Activated T-cell treated with anti-CD3 and anti-CD28 coated beads, Interleukin-2, amount 50 U/mL, for 1 hour (primary cell): ENCODE results near the gene ABCA10.
"Not testable (repeated sequence)": the region's sequence is repeated elsewhere in the genome, so short reads cannot be mapped to it uniquely, and the experiment has no call there.

Experiments used
- DNase-seq: peaks from one replicate; pipeline ENCODE4 v3.0.0-alpha.2; 2020

Gene ABCA10, protein sequence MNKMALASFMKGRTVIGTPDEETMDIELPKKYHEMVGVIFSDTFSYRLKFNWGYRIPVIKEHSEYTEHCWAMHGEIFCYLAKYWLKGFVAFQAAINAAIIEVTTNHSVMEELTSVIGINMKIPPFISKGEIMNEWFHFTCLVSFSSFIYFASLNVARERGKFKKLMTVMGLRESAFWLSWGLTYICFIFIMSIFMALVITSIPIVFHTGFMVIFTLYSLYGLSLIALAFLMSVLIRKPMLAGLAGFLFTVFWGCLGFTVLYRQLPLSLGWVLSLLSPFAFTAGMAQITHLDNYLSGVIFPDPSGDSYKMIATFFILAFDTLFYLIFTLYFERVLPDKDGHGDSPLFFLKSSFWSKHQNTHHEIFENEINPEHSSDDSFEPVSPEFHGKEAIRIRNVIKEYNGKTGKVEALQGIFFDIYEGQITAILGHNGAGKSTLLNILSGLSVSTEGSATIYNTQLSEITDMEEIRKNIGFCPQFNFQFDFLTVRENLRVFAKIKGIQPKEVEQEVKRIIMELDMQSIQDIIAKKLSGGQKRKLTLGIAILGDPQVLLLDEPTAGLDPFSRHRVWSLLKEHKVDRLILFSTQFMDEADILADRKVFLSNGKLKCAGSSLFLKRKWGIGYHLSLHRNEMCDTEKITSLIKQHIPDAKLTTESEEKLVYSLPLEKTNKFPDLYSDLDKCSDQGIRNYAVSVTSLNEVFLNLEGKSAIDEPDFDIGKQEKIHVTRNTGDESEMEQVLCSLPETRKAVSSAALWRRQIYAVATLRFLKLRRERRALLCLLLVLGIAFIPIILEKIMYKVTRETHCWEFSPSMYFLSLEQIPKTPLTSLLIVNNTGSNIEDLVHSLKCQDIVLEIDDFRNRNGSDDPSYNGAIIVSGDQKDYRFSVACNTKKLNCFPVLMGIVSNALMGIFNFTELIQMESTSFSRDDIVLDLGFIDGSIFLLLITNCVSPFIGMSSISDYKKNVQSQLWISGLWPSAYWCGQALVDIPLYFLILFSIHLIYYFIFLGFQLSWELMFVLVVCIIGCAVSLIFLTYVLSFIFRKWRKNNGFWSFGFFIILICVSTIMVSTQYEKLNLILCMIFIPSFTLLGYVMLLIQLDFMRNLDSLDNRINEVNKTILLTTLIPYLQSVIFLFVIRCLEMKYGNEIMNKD (N-terminal part only)

DNA sequence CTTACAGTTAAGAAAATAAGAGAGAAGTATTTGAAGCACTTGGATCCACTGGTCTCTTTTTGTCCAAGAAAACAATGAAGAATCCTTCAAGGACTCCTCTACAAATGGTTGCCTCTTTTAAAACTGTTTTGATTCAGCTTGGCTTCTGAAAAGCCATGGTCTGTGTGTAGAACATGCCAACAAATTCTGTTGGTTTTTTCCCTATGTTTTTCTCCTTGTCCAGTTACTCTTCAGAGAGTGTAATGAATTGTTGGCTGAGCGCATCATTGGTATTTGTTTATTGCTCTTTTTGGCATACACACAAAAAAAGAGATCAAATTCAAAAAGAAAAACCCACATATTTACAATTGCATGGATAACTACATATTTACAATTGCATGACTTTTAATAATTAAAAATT is at the start of gene ABCA10:
ABCA10 (minus strand) TSS at position 249 of the 400 bp plus-strand sequence. CDS start 3,466 bp downstream, outside the sequence.
- DNase-seq, result no peak

DNA sequence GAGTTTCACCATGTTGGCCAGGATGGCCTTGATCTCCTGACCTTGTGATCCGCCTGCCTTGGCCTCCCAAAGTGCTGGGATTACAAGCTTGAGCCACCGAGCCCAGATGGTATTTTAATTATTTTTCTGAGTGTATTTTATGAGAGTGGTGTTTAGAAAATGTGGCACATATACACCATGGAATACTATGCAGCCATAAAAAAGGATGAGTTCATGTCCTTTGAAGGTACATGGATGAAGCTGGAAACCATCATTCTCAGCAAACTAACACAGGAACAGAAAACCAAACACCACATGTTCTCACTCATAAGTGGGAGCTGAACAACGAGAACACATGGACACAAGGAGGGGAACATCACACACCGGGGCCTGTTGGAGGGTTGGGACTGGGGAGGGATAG is 47.7 kb upstream of the ABCA10 start:
- DNase-seq, result not testable (repeated sequence)

DNA sequence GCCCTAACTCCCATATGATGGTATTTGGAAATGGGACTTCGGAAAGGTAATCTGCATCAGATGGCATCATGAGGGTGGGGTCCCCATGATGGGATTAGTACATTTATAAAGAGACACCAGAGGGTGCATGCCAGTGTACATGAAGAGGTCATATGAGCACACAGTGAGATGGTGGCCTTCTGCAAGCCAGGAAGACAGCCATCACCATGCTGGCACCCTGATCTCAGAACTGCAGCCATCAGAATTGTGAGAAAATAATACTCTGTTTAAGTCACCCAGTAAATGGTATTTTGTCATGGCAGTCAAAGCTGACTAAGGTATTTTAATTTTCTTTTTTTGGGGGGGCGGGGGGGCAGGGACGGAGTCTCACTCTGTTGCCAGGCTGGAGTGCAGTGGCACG is 47.1 kb upstream of the ABCA10 start:
- no peak for DNase-seq

DNA sequence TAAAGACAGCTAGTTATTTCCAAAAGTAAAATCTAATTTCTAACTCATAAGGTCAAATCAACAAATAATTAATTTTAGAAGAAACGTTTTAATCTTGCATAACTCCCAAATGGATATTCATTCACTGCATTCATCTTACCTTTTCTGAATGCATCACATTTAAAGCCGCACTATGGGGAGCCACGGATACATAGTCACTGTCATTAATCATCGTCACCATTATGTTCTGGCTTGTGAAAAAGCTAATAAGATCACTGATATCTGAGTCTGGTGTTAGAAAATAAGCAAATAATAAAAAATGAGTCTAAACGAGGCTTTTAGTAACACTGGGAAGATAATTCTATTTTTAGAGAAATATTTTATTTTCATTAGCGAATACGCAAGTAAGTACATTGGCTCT is 42.4 kb upstream of the ABCA10 start:
- no peak for DNase-seq

DNA sequence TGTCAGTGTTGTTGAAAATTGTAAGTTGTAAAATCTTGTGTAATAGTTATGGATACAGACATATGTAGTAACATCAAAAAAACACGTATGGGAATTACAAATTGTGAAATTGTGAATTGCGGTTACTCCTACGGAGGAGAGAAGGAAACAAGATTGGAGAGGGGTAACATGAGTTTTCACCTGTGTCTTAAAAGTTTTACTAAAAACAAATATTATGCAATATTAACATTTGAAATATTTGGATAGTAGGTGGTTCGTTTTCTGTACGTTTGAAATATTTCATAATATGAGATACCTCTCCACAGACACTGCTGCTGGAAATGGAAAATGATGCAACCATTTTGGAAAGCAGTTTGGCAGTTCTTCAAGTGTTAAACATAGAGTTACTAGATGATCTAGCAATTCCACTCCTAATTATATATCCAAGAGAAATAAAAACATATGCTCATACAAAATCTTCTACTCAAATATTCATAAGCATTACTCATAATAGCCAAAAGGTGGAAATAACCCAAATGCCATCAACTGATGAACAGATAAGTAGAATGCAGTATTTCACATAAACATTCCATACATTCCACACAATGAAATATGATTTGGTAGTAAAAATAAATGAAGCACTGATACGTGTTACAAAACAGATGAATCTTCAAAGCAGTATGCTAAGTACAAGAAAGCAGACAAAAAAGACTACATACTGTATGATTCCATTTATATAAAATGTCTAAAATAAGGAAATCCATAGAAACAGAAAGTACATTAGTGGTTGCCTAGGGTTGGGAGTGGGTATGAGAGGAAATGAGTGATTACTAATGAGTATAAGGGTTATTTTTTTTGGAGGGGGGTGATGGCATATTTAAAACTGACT is 40.7 kb upstream of the ABCA10 start:
- DNase-seq, result no peak

DNA sequence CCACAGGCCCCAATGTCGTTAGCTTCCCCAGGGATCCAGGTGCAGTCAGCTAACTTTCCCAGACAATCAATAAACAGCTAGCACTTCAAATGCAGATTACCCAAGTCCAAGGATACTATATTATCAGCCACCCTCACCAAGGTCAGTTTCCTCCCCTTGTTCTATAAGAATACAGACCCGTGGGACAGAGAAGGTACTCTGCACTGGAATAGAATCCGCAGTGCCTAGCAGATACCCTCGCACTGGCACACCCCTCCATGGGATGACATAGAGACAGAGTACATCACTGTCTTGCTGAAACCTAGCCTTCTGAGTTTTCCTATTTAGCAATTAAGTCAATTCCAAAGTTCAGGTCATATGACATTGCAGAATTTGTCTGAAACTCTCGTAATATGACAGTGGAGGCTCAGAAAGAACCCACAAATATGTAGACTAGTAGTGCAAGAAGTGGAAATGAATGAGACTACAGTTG is 40.0 kb upstream of the ABCA10 start:
- no peak for DNase-seq

DNA sequence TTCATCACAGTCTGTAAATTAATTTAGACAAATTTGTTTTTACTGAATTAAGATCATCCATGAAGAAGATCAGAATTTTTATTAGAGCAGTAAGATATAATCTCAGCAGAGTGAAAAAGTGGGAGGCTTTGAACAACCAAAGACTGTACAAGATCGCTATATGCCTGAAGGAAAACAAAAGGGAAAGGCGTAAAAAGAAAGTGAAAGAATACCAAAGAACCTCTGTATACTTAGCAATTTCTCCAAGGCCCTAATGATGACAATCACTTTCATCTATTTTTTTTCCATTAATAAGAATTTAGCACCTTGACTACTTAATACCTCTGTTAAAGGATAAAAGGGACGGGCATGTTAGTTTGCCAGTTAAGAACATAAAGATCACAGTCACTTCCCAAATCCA is 38.6 kb upstream of the ABCA10 start:
- DNase-seq, result no peak

DNA sequence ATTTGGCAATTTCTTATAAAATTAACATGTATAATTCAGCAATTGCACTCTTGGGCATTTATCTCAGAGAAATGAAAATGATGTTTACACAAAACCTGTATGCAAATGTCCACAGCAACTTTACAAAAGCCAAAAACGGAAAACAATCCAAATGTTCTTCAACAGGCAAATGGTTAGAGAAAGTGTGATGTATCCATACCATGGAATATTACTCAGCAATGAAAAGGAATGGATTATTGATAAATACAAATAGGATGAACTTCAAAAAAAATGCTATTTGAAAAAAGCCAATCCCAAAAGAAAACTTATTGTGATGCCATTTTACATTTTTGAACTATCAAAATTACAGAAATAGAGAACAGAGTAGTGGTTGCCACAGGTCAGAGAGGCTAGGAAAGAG is 37.2 kb upstream of the ABCA10 start:
- no peak for DNase-seq

DNA sequence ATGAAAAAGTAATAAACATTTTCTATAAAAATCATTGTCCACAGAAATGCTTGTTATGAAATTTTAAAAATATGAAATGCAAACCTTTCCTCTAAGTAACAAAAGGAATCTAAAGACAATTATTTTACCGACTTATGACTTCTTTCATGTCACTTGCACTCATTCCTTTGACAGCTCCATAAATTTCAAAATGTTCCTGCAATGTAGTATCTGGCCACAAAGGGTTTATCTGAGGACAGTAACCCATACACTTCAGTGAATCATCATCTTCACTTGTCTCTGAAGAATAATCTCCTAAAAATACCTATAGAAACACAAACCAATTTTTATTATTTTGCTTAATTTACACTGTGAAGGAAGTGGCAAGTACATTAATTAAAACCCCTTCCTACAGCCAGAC is 25.6 kb upstream of the ABCA10 start:
- DNase-seq, result no peak

DNA sequence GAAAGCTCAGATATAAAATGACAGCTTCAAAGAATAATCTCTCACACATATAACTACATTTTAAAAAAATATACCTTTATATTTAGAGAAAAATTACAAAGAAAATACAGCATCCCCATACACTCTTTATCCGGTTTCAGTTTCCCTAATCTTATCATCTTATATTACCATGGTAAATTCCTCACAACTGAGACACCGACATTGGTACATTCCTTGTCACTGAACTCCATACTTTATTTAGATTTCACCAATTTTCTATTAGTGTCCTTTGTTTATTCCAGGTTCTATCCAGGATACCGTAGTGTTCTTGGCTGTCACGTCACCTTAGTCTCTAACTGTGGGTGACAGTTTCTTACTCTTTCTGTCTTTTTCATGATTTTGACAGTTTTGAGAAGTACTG is 22.0 kb upstream of the ABCA10 start:
- no peak for DNase-seq

DNA sequence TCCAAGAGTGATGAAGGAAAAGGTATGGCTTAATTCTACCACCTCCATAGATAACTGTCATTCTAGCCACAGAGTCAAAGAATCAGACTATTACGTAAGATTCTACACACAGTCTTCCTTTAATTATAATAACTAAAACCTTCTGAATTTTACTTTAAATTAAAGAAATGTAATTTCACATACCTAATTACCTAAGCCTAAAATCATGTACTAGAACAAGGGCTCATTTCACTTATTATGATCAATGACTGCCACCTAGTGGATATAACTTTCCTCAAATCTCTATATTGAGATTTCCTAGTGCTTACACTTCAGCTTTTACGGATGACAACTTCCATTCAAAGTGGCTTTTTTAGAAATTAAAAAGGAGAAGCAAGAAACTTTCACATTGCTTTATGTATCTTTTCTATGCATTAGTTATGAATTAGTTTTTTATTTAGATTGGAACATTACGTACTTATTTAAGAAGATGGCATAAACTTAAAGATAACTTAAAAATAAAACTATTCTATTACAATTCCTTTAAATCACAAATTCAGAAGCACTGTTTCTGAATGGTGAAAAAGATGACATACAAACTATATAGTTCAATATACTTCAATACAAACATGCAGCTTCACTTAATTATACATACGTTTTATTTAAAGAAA is 18.2 kb upstream of the ABCA10 start:
- no peak for DNase-seq

DNA sequence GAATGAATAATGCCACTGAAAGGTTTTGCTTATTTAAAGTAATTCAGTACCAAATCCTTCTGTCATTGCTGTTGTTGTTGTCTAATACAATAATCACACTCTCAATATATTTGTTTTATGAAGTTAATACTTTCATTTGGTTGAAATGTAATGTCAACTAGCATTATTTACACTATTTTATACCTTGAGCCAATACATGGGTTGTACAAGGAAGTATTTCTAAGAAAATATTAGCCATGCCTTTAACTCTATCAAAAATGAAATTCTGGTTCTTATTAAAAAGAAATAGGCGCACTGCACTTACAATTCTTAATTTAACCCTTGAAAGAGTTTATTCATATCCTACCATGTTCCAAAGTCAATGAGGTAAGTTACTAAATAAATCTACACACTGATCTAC is 17.6 kb upstream of the ABCA10 start:
- no peak for DNase-seq

DNA sequence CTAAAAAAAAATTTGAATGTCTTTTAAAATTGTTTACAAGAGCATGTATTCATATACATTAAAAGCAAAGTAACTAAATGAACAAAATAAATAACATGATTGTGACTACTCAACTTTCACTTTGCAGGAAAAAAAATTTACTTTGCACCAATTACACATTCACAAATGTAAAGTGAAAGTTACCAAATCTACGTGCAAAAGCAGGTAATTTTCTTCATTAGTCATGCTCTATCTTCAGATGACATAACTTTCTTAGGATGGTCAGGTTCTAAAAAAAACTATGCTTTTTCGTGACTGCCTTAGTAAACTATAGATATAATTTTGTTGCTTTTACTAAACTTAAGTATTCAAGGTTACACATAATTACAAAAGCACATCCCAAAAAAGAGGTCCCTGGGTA is 17.0 kb upstream of the ABCA10 start:
- no peak for DNase-seq

DNA sequence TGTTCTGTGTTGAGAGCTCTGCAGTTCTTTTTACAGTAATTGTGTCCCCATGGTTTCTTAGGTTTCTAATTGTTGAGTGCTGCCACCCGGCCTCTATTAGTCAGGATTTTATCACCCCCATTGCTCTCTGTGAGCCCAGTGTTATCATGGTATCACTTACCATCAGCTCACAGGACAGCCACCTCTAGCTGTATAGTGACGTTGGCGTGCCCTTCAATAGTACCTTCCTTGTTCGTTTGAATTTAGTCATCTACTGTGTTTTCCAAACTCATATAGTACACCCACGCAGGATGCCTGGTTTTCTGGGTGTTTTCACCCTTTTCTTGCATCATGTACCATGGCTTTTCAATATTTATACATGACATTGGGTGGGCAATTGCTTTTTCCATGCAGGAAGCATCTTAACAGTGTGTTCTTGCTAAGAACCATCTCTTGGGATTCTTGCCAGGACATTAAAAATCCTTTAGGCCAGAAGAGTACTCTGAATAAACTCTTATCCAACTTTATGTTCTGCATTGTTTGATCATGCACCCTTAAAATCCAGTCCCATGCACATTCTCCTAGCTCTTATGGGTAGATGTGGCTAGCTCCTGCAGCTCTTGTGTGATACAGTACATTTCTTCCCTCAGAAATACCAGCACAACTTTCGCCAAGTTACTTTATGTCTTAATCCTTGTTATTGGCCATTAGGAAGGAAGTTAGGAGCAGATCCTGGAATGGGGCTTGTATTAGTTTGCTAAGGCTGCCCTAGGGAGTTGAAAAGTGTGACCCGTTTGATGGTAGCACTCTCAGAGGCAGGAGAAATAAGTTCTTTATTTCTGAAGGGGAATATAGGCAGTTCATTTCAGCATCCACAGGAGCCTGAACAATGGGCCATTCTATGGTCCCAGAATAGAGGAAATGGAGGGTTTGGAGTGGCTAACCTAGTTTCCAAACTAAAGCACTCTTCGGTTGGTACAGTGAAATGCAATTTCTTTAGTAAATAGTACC is 11.3 kb upstream of the ABCA10 start:
- DNase-seq, result no peak

DNA sequence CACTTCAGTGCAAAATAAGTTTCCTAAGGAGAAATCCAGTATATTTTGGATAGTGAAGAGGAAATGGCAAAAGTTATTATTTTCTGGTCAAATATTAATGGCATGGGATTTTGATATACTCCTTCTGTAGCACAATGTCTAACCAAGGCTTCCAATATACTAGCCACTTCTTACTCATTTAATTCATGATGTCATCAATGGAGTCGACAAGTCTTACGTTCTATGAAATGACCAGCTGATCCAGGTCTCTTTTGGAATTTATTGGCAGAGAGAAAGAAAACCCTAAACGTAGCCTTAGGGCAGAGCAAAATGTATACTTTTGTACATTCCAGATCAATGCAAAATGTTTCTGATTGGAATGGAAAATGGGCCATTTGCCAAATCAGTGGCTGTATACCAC is 8.3 kb upstream of the ABCA10 start:
- DNase-seq, result no peak

DNA sequence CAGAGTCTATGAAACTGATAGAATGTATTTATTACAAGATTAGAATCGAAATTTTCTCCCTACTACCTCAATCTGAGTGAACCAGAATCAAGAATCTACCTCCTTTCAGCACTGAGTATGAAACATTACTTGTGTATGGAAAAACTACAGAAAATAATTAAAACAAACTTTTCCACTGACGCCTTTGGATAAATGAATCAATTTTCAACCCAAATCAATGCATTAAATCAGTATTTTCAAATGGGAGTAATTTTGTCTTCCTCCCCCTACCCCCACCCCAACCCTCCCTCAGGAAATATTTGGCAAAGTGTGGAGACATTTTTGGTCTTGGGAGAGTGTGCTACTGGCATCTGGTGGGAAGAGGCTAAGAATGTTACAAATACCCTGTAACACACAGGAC is 7.8 kb upstream of the ABCA10 start:
- DNase-seq, result no peak

DNA sequence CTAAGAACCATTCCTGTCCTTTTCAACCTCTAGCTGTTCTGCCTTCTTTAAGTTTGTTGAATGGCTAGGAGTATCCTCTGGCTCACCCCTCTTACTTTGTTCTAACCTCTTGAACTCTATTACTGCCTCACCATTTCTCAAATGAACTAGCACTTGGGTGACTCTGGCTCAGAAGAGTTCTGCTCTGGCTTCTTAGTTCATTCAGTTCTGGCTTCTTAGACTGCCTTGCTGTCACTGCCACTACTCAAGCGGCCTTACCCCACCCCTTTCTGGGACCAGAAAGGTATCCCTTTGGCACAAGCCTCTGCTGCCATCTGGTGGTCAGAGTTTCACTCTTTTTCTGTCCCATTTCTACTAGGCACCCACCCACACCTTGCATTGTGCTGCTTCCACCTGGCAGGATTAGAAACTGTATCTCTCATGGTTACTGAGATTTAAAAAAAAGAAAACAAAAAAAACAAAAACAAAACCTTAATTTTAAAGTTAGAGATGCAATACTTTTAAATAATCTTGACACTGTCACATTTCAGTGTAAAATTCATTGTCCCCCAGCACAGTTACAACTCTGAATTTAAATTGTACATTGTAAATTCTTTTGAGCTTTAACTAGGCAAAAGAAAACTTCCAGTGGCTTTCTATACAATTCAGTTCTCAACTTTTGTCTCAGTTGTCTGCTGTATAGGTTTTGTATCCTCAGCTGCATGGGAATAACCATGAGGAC is 6.9 kb upstream of the ABCA10 start:
- peak; percentile 41 for DNase-seq

DNA sequence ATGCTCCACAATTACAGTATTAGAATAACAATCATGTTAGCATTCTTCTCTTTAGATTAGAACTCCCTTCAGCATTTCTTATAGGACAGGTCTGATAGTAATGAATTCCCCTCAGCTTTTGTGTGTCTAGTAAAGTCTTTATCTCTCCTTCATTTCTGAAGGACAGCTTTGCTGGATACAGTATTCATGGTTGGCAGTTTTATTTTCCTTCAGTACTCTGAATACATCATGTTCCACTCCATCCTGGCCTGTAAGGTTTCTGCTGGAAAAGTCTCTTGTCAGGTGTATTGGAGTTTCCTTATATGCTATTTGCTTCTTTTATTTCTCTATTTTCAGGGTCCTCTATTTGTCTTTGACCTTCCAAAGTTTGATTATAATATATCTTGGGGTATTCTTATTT is 4.0 kb upstream of the ABCA10 start:
- no peak for DNase-seq

DNA sequence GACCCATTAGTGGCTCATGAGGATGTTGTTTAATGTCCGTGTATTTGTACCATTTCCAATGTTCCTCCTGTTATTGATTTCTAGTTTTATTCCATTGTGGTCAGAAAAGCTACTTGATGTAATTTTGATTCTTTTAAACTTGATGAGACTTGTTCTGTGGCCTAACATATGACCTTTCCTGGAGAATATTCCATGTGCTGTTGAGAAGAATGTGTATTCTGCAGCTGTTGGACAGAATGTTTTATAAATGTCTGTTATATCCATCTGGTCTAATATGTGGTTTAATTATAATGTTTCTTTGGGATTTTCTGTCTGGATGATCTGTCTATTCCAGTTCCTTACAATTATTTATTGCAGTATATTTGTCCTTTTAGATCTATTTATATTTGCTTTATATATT is 2.9 kb upstream of the ABCA10 start:
- DNase-seq, result no peak

DNA sequence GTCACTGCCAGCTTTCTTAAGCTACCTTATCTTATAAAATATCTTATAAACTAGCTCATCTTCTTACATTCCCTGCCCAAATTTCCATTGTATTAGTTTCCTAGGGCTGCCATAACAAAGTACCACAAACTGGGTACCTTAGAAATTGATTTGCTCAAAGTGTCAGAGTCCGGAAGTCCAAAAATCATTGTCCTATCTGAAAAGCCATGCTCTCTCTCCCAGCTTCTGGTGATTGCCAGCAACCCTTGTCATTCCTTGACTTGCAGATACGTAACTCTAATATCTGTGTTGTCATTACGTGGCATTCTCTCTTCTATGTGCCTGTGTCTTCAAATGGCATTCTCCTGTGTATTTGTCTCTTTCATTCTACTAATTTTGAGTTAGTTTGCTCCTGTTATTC is 2.3 kb upstream of the ABCA10 start:
- no peak for DNase-seq
